Measurements from ENCODE around the gene SPRING1. TPM values are rescaled to one million over a fixed set of nuclear protein-coding genes. Genes with fewer than 3 reads are reported as not detected.

Gene SPRING1

GRCh38 chr12:116691636-116692035 lies 46.2 kb downstream of the SPRING1 start:
- Histone ChIP-seq H3K36me3 (ENCODE audit: insufficient read depth, low read length) (no peaks in the 10 kb centered on the region), H3K27me3 (ENCODE audit: control insufficient read depth, insufficient read depth, low read length) (peaks cover 53% of the 10 kb centered on the region), H3K4me1 (ENCODE audit: control insufficient read depth, insufficient read depth, low read length) (peaks cover 5% of the 10 kb centered on the region), H3K9ac (ENCODE audit: low read depth, low read length) (no peak overlapping the region), H3K4me2 (ENCODE audit: low read length) (no peak overlapping the region), H3K9me3 (replicated peaks; ENCODE audit: low read length) (no peaks in the 10 kb centered on the region), H3K4me3 (ENCODE audit: low read length) (no peak overlapping the region)

GRCh38 chr12:116691205-116691604 lies 46.7 kb downstream of the SPRING1 start:
- Histone ChIP-seq H3K9me3 (replicated peaks; ENCODE audit: low read length) (no peaks in the 10 kb centered on the region), H3K36me3 (ENCODE audit: insufficient read depth, low read length) (no peaks in the 10 kb centered on the region), H3K4me3 (ENCODE audit: low read length) (no peak overlapping the region), H3K27me3 (ENCODE audit: control insufficient read depth, insufficient read depth, low read length) (peaks cover 50% of the 10 kb centered on the region), H3K9ac (ENCODE audit: low read depth, low read length) (no peak overlapping the region), H3K4me1 (ENCODE audit: control insufficient read depth, insufficient read depth, low read length) (peaks cover 5% of the 10 kb centered on the region), H3K4me2 (ENCODE audit: low read length) (no peak overlapping the region)

- Histone ChIP-seq H3K36me3 (ENCODE audit: insufficient read depth, low read length) (no peaks in the 10 kb centered on the region), H3K4me1 (ENCODE audit: control insufficient read depth, insufficient read depth, low read length) (peaks cover 5% of the 10 kb centered on the region), H3K4me3 (ENCODE audit: low read length) (no peak overlapping the region), H3K9ac (ENCODE audit: low read depth, low read length) (no peak overlapping the region), H3K4me2 (ENCODE audit: low read length) (no peak overlapping the region), H3K9me3 (replicated peaks; ENCODE audit: low read length) (no peaks in the 10 kb centered on the region), H3K27me3 (ENCODE audit: control insufficient read depth, insufficient read depth, low read length) (peaks cover 49% of the 10 kb centered on the region)
Measured at GRCh38 chr12:116689979-116690744, 47.7 kb downstream of the SPRING1 start.

- no peak overlapping the region for H3K4me2 ChIP-seq (ENCODE audit: low read length)
- H3K4me1 ChIP-seq (ENCODE audit: control insufficient read depth, insufficient read depth, low read length): peaks cover 5% of the 10 kb centered on the region
- H3K27me3 ChIP-seq (ENCODE audit: control insufficient read depth, insufficient read depth, low read length): peaks cover 49% of the 10 kb centered on the region
Measured at GRCh38 chr12:116689521-116689920, 48.3 kb downstream of the SPRING1 start.

More at GRCh38 chr12:116689521-116689920, 48.3 kb downstream of the SPRING1 start:
- Histone ChIP-seq H3K4me3 (ENCODE audit: low read length) (no peak overlapping the region), H3K36me3 (ENCODE audit: insufficient read depth, low read length) (no peaks in the 10 kb centered on the region), H3K9me3 (replicated peaks; ENCODE audit: low read length) (no peaks in the 10 kb centered on the region), H3K9ac (ENCODE audit: low read depth, low read length) (no peak overlapping the region)

Small RNA genes lying within 50 kb of the gene (small RNA-seq; reads per million reads assigned to genes)
- not detected for gene RNU6-558P
